Measurements from ENCODE around the gene KIAA1217.

The KIAA1217 gene

GRCh38 chr10:24406809-24407483 is 198.0 kb downstream of the KIAA1217 start:
- DNase-seq (ENCODE audit: low read depth) = no peak

GRCh38 chr10:24407928-24408327 is 199.0 kb downstream of the KIAA1217 start:
- no peak for DNase-seq (ENCODE audit: low read depth)

- DNase-seq (ENCODE audit: low read depth) = no peak
Observed at GRCh38 chr10:24408365-24408764, 199.4 kb downstream of the KIAA1217 start.

GRCh38 chr10:24414597-24414996 is 205.7 kb downstream of the KIAA1217 start:
- DNase-seq (ENCODE audit: low read depth) = no peak

GRCh38 chr10:24415455-24416125 is 206.7 kb downstream of the KIAA1217 start:
- DNase-seq (ENCODE audit: low read depth) = no peak

- DNase-seq (ENCODE audit: low read depth) = no peak
Observed at GRCh38 chr10:24416248-24416647, 207.3 kb downstream of the KIAA1217 start.

GRCh38 chr10:24417053-24417452 is 208.1 kb downstream of the KIAA1217 start:
- DNase-seq (ENCODE audit: low read depth) = no peak

- DNase-seq (ENCODE audit: low read depth) = no peak
Observed at GRCh38 chr10:24418532-24418931, 209.6 kb downstream of the KIAA1217 start.

GRCh38 chr10:24419066-24419465 is 210.1 kb downstream of the KIAA1217 start:
- no peak for DNase-seq (ENCODE audit: low read depth)

- DNase-seq (ENCODE audit: low read depth) = no peak
Observed at GRCh38 chr10:24425151-24425550, 216.2 kb downstream of the KIAA1217 start.

- no peak for DNase-seq (ENCODE audit: low read depth)
Observed at GRCh38 chr10:24427678-24428409, 218.9 kb downstream of the KIAA1217 start.

GRCh38 chr10:24428410-24428782 is 219.5 kb downstream of the KIAA1217 start:
- no peak for DNase-seq (ENCODE audit: low read depth)

GRCh38 chr10:24430591-24430990 is 221.7 kb downstream of the KIAA1217 start:
- no peak for DNase-seq (ENCODE audit: low read depth)

GRCh38 chr10:24432478-24433416 is 223.8 kb downstream of the KIAA1217 start:
- DNase-seq (ENCODE audit: low read depth) = no peak

- no peak for DNase-seq (ENCODE audit: low read depth)
Observed at GRCh38 chr10:24433705-24434104, 224.8 kb downstream of the KIAA1217 start.

- DNase-seq (ENCODE audit: low read depth) = no peak
Observed at GRCh38 chr10:24434961-24435360, 226.0 kb downstream of the KIAA1217 start.

GRCh38 chr10:24435374-24435773 is 226.4 kb downstream of the KIAA1217 start:
- no peak for DNase-seq (ENCODE audit: low read depth)

GRCh38 chr10:24437302-24437701 is 228.4 kb downstream of the KIAA1217 start:
- no peak for DNase-seq (ENCODE audit: low read depth)

- no peak for DNase-seq (ENCODE audit: low read depth)
Observed at GRCh38 chr10:24438800-24439199, 229.9 kb downstream of the KIAA1217 start.

- DNase-seq (ENCODE audit: low read depth) = no peak
Observed at GRCh38 chr10:24439935-24440334, 231.0 kb downstream of the KIAA1217 start.

- no peak for DNase-seq (ENCODE audit: low read depth)
Observed at GRCh38 chr10:24440817-24441797, 232.2 kb downstream of the KIAA1217 start.
